ENCODE data around the gene SPRED2. TPM values are rescaled to one million over a fixed set of nuclear protein-coding genes. Genes with fewer than 3 reads are reported as not detected.

Gene SPRED2, protein sequence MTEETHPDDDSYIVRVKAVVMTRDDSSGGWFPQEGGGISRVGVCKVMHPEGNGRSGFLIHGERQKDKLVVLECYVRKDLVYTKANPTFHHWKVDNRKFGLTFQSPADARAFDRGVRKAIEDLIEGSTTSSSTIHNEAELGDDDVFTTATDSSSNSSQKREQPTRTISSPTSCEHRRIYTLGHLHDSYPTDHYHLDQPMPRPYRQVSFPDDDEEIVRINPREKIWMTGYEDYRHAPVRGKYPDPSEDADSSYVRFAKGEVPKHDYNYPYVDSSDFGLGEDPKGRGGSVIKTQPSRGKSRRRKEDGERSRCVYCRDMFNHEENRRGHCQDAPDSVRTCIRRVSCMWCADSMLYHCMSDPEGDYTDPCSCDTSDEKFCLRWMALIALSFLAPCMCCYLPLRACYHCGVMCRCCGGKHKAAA
- total RNA-seq = 10 to 100 TPM; 12.2 to 12.6 TPM

DNA sequence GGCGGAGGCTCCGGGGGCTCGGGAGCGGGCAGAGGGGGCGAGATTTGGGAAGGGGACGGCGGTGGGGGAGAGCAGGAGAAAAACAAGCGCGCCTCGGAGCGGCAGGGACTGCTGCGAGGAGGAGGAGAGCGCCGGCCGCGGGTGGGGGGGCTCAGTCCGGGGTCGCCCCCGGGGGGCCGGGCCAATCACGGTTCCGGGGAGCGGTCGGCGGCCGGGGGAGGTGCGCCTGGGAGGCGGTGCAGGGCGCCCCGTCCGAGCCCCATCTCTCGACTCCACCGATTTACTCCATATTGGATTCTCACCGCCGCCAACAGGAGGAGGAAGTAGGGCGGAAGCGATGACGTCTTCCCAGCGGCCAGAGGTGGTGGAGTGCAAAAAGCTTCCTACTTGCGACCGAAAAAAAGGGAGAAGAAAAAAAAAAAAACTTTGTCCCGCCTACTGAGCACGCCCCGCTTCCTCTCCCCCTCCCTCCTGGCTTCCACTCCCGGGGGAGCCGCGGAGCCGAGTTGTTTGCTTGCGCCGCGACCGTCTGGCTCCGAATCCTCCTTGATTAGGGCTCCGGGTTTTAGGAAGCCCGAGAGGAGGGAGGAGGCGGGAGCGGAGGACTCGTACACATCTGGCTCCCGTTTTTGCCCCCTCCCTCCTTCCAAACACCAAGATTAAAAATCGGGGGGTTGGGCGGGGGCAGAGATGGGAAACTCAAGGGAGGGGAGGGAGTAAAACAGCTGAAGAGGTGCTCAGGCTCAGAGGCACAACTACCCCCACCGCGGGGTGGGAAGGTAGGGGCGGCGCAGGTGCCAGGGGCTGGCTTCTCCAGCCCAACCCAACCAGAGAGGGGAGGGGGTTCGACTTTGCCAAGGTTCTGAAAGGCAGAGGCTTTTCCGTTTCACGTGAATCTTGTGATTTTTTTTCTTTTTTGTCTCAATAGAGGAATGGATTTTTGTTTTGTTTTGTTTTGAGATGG is at the start of gene SPRED2:
TSS of gene SPRED2 (minus strand) at position 373 of the 964 bp plus-strand sequence. CDS start 612 bp downstream, outside the sequence.
- peaks cover 32% of the 10 kb centered on the region for H3K4me1 Mint-ChIP-seq
- H3K27ac Mint-ChIP-seq = peak within 1 kb of the TSS; percentile 72
- POLR2A ChIA-PET = interaction anchor here (0.6 to 3.6 kb wide), 7 partner anchors 11 to 378 kb away, joined by 3 to 22 read pairs (median 6); partner anchors contain the start of gene ACTR2
- H3K9me3 Mint-ChIP-seq = no peaks in the 10 kb centered on the region
- CTCF ChIA-PET = interaction anchor here (1.1 kb wide), 1 partner anchor 112 kb away, joined by 3 read pairs; no protein-coding TSS in a partner anchor
- H3K4me3 Mint-ChIP-seq = peak within 1 kb of the TSS; percentile 92
- DNase-seq = peak; percentile 81
- H3K27me3 Mint-ChIP-seq = peaks cover 45% of the 10 kb centered on the region
- peaks cover 3% of the 10 kb centered on the region for H3K36me3 Mint-ChIP-seq (ENCODE audit: low read depth)

- H3K27me3 Mint-ChIP-seq = peaks cover 2% of the 10 kb centered on the region
- DNase-seq = no peak
- CTCF ChIA-PET = interaction anchor here (0.6 kb wide), 1 partner anchor 209 kb away, joined by 3 read pairs; no protein-coding TSS in a partner anchor
- H3K4me3 Mint-ChIP-seq = no peak overlapping the region
- no peaks in the 10 kb centered on the region for H3K9me3 Mint-ChIP-seq
- no peak overlapping the region for H3K27ac Mint-ChIP-seq
- H3K4me1 Mint-ChIP-seq = no peaks in the 10 kb centered on the region
- H3K36me3 Mint-ChIP-seq (ENCODE audit: low read depth) = no peaks in the 10 kb centered on the region
- POLR2A ChIA-PET = no interaction called here
These were observed 49.6 kb upstream of the SPRED2 start for GRCh38 chr2:65481961-65482360.

DNA sequence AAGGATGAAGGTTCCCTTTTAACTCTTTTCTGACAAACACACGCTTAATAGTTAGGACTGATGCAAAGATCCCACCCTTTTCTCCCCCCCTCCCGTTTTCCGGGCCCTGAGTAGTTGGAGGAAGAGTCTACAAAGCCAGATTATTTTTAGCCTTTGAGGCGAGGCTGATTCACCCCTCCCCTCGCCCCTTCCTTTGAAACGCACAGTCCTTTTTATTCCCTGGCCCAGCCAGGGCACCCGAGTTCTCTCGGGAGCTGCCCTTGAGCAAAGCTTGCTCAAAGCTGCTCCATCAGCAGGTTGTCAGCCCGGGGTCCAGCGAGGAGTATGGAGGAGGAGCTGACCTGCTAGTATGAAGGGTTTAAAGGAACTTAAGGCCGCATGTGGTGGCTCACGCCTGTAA is 47.1 kb upstream of the SPRED2 start:
- Mint-ChIP-seq H3K4me1 (no peaks in the 10 kb centered on the region), H3K27ac (no peak overlapping the region), H3K4me3 (no peak overlapping the region), H3K36me3 (ENCODE audit: low read depth) (no peaks in the 10 kb centered on the region), H3K27me3 (peaks cover 2% of the 10 kb centered on the region), H3K9me3 (peaks cover 9% of the 10 kb centered on the region)
- ChIA-PET POLR2A (no interaction called here), CTCF (no interaction called here)
- DNase-seq = no peak

- Mint-ChIP-seq H3K4me3 (no peak overlapping the region), H3K36me3 (ENCODE audit: low read depth) (no peaks in the 10 kb centered on the region), H3K4me1 (no peaks in the 10 kb centered on the region), H3K9me3 (peaks cover 13% of the 10 kb centered on the region), H3K27ac (no peak overlapping the region), H3K27me3 (peaks cover 3% of the 10 kb centered on the region)
- ChIA-PET POLR2A (no interaction called here), CTCF (no interaction called here)
- no peak for DNase-seq
These were observed 46.2 kb upstream of the SPRED2 start for GRCh38 chr2:65478498-65479135.

DNA sequence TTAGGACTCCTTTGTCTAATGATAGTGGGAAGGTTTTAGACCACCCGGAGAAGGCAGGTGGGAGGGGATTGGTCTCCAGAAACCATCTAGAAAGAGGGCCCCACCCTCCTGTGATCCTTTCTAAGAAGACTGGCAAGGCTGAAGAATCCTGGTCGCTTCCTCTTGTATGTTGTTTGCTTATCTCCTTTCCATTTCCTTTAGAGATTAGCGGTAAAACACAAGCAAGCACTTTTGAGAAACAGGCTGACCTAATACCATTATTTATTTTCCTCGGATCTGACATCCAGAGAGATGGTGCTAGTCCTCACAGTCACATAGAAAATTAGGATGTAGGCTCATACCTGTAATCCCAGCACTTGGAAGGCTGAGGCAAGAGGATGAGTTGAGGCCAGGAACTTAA is 45.2 kb upstream of the SPRED2 start:
- POLR2A ChIA-PET = no interaction called here
- Mint-ChIP-seq H3K9me3 (peaks cover 13% of the 10 kb centered on the region), H3K27ac (no peak overlapping the region), H3K36me3 (ENCODE audit: low read depth) (no peaks in the 10 kb centered on the region), H3K4me3 (no peak overlapping the region), H3K27me3 (peaks cover 2% of the 10 kb centered on the region), H3K4me1 (no peaks in the 10 kb centered on the region)
- no peak for DNase-seq
- CTCF ChIA-PET = no interaction called here

- H3K4me1 Mint-ChIP-seq = no peaks in the 10 kb centered on the region
- ChIA-PET POLR2A (no interaction called here), CTCF (no interaction called here)
- DNase-seq = no peak
- no peaks in the 10 kb centered on the region for H3K36me3 Mint-ChIP-seq (ENCODE audit: low read depth)
- peaks cover 13% of the 10 kb centered on the region for H3K9me3 Mint-ChIP-seq
- H3K4me3 Mint-ChIP-seq = no peak overlapping the region
- H3K27ac Mint-ChIP-seq = no peak overlapping the region
- H3K27me3 Mint-ChIP-seq = peaks cover 2% of the 10 kb centered on the region
These were observed 44.4 kb upstream of the SPRED2 start for GRCh38 chr2:65476778-65477177.

DNA sequence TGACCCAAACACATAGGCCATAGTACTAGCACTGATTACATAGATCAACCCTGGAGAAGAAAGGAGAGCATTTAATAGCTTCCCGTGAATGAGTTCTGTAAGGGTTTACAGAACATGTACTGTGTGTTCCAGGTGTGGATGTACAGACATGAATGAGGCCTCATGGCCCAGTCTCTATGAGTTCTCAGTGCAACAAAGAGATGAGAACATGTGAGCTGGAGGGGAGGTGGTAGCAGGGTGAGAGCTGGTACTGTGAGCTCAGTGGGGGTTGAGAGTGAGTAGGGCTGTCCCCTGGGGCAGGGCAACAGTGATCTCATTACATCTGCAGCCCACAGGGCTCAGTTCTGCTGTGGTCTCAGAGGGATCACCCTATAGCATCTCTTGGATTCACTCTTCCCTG is 42.6 kb upstream of the SPRED2 start:
- H3K4me3 Mint-ChIP-seq = no peak overlapping the region
- ChIA-PET POLR2A (interaction anchor here (0.6 kb wide), 1 partner anchor 1471 kb away, joined by 3 read pairs; no protein-coding TSS in a partner anchor), CTCF (no interaction called here)
- H3K27me3 Mint-ChIP-seq = peaks cover 2% of the 10 kb centered on the region
- no peaks in the 10 kb centered on the region for H3K4me1 Mint-ChIP-seq
- H3K27ac Mint-ChIP-seq = no peak overlapping the region
- H3K36me3 Mint-ChIP-seq (ENCODE audit: low read depth) = no peaks in the 10 kb centered on the region
- no peak for DNase-seq
- H3K9me3 Mint-ChIP-seq = peaks cover 13% of the 10 kb centered on the region

- no peak for DNase-seq
- Mint-ChIP-seq H3K4me1 (no peaks in the 10 kb centered on the region), H3K27ac (no peak overlapping the region), H3K27me3 (peaks cover 2% of the 10 kb centered on the region), H3K36me3 (ENCODE audit: low read depth) (no peaks in the 10 kb centered on the region), H3K9me3 (peaks cover 13% of the 10 kb centered on the region), H3K4me3 (no peak overlapping the region)
- ChIA-PET POLR2A (no interaction called here), CTCF (no interaction called here)
These were observed 40.6 kb upstream of the SPRED2 start for GRCh38 chr2:65473045-65473444.

DNA sequence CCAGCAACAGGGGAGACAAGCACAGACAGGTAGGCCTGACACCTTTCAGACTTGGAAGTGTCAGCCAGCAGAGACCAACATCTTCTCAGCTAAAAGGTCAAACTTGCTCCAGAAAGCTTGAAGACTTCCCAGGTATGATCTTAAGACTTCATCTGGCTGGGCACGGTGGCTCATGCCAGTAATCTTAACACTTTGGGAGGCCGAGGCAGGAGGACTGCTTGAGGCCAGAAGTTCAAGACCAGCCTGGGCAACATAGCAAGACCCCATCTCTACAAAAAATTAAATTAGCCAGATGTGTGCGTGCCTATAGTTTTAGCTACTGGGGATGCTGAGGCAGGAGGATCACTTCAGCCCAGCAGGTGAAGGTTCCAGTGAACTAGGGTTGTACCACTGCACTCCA is 39.0 kb upstream of the SPRED2 start:
- Mint-ChIP-seq H3K4me1 (no peaks in the 10 kb centered on the region), H3K9me3 (peaks cover 13% of the 10 kb centered on the region), H3K36me3 (ENCODE audit: low read depth) (no peaks in the 10 kb centered on the region), H3K4me3 (no peak overlapping the region), H3K27me3 (peaks cover 2% of the 10 kb centered on the region), H3K27ac (no peak overlapping the region)
- POLR2A ChIA-PET = no interaction called here
- CTCF ChIA-PET = no interaction called here
- DNase-seq = no peak

DNA sequence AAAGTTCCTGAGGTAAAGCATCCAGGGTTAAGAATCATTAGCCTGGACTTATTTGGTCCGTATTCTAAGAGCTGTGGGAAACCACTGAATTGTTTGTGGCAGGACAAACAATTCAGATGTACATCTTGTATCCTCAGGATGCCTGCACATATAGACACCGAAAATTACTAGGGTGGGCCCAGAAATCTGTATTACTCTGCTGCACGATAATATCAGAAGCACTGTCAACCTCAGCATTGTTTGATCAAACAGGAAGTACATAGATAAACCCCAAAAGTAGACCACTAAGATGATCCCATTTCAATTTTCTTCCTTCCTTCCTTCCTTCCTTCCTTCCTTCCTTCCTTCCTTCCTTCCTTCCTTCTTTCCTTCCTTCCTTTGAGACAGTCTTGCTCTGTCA is 34.2 kb upstream of the SPRED2 start:
- ChIA-PET CTCF (no interaction called here), POLR2A (no interaction called here)
- DNase-seq = no peak
- H3K4me3 Mint-ChIP-seq = no peak overlapping the region
- H3K27ac Mint-ChIP-seq = no peak overlapping the region
- H3K27me3 Mint-ChIP-seq = peaks cover 10% of the 10 kb centered on the region
- no peaks in the 10 kb centered on the region for H3K36me3 Mint-ChIP-seq (ENCODE audit: low read depth)
- H3K9me3 Mint-ChIP-seq = no peaks in the 10 kb centered on the region
- H3K4me1 Mint-ChIP-seq = no peaks in the 10 kb centered on the region

DNA sequence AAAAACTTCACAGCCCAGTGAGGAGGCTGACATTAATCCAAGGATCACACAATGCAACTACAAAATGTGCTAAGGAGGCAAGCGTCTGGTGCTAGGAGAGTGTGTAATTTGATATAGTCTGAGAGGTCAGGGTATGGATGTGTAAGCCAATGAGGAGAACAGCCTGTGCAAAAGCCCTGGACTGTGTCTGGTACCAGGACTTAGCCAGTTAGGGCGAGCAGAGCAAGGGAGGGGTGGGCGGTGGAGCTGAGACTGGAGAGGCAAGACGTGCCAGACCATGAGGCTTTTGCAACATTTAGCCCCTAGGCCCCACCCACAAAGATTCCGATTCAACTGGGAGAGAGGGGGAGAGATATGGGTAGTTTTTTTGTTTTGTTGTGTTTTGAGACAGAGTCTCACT is 33.5 kb upstream of the SPRED2 start:
- CTCF ChIA-PET = no interaction called here

GRCh38 chr2:65465124-65465523 is 32.7 kb upstream of the SPRED2 start:
- peaks cover 18% of the 10 kb centered on the region for H3K27me3 Mint-ChIP-seq
- DNase-seq = no peak
- CTCF ChIA-PET = no interaction called here
- no peaks in the 10 kb centered on the region for H3K9me3 Mint-ChIP-seq
- no peaks in the 10 kb centered on the region for H3K4me1 Mint-ChIP-seq
- H3K27ac Mint-ChIP-seq = no peak overlapping the region
- POLR2A ChIA-PET = no interaction called here
- no peaks in the 10 kb centered on the region for H3K36me3 Mint-ChIP-seq (ENCODE audit: low read depth)
- no peak overlapping the region for H3K4me3 Mint-ChIP-seq

More for the DNA sequence above, 33.5 kb upstream of the SPRED2 start:
- no peak overlapping the region for H3K4me3 Mint-ChIP-seq
- peaks cover 16% of the 10 kb centered on the region for H3K27me3 Mint-ChIP-seq
- no peaks in the 10 kb centered on the region for H3K9me3 Mint-ChIP-seq
- no peak for DNase-seq
- POLR2A ChIA-PET = no interaction called here
- no peaks in the 10 kb centered on the region for H3K4me1 Mint-ChIP-seq
- no peak overlapping the region for H3K27ac Mint-ChIP-seq
- no peaks in the 10 kb centered on the region for H3K36me3 Mint-ChIP-seq (ENCODE audit: low read depth)

GRCh38 chr2:65464604-65465003 is 32.2 kb upstream of the SPRED2 start:
- no peaks in the 10 kb centered on the region for H3K9me3 Mint-ChIP-seq
- no peak for DNase-seq
- no peaks in the 10 kb centered on the region for H3K36me3 Mint-ChIP-seq (ENCODE audit: low read depth)
- POLR2A ChIA-PET = no interaction called here
- H3K4me1 Mint-ChIP-seq = no peaks in the 10 kb centered on the region
- no peak overlapping the region for H3K27ac Mint-ChIP-seq
- CTCF ChIA-PET = no interaction called here
- no peak overlapping the region for H3K4me3 Mint-ChIP-seq
- peaks cover 23% of the 10 kb centered on the region for H3K27me3 Mint-ChIP-seq

Data from activated CD4-positive, alpha-beta memory T cell treated with anti-CD3 and anti-CD28 coated beads, Interleukin-2, amount 10 ng/mL, durations not matched to agents 7 days and 5 days (primary cell).